IMR-90 (cell line): ENCODE results near the gene SYCP3. TPM values are rescaled to one million over a fixed set of nuclear protein-coding genes. Genes with fewer than 3 reads are reported as not detected.

Experiments used
- ATAC-seq: fragments of 200-7000 bp; cut with Tn5 transposase; 2 replicates; pipeline ENCODE4 v1.9.1; 2020; ENCODE audit warnings: low read depth, mild to moderate bottlenecking, moderate library complexity
- BruUV-seq: library from RNA; stranded (reverse); fragments of 400-500 nt; replicated peaks from 2 replicates; lab custom pipeline; 2021; lab: Mats Ljungman, UMichigan
- CTCF ChIA-PET: fragments of 300-600 bp; formaldehyde crosslinking; extraction: SDS; loops from one replicate; lab custom pipeline; 2021; ENCODE audit warnings: antibody characterized with exemption; lab: Yijun Ruan, JAX
- POLR2A ChIA-PET: fragments of 300-600 bp; sonication (Branson Sonifier 250); formaldehyde crosslinking; loops from one replicate; lab custom pipeline; 2022; ENCODE audit warnings: antibody characterized with exemption; ENCODE audit not compliant: unreplicated experiment; lab: Charles Lee
- DNase-seq: peaks from one replicate; pipeline ENCODE4 v3.0.0; 2013
- H2AFZ ChIP-seq: replicated peaks from 2 replicates; pipeline ENCODE3; 2013; ENCODE audit warnings: low read length, mild to moderate bottlenecking; ENCODE audit not compliant: poor library complexity
- H2AK5ac ChIP-seq: 2 replicates; pipeline ENCODE4 v1.6.1; 2013; ENCODE audit warnings: low read depth, low read length, inconsistent platforms
- H2AK9ac ChIP-seq: replicated peaks from 2 replicates; pipeline ENCODE3; 2013; ENCODE audit warnings: mild to moderate bottlenecking, low read depth, low read length, moderate library complexity; ENCODE audit not compliant: poor library complexity
- H2BK120ac ChIP-seq: 2 replicates; pipeline ENCODE4 v1.6.1; 2013; ENCODE audit warnings: low read depth, low read length, inconsistent platforms
- H2BK15ac ChIP-seq: 3 replicates; pipeline ENCODE4 v1.6.1; 2013; ENCODE audit warnings: low read depth, low read length, inconsistent platforms
- H2BK20ac ChIP-seq: 2 replicates; pipeline ENCODE4 v1.6.1; 2013; ENCODE audit warnings: low read depth, mild to moderate bottlenecking, inconsistent platforms, low read length, moderate library complexity
- H2BK5ac ChIP-seq: 2 replicates; pipeline ENCODE4 v1.6.1; 2013; ENCODE audit warnings: mild to moderate bottlenecking, low read depth, low read length, inconsistent platforms; ENCODE audit not compliant: poor library complexity, severe bottlenecking
- H3K14ac ChIP-seq: replicated peaks from 2 replicates; pipeline ENCODE4 v1.6.1; 2013; ENCODE audit warnings: low read depth, low read length, inconsistent platforms
- H3K18ac ChIP-seq: 2 replicates; pipeline ENCODE4 v1.6.1; 2013; ENCODE audit warnings: low read depth, low read length, control low read depth
- H3K23ac ChIP-seq: 2 replicates; pipeline ENCODE4 v1.6.1; 2013; ENCODE audit warnings: low read depth, low read length, inconsistent platforms
- H3K27ac ChIP-seq: 2 replicates; pipeline ENCODE4 v1.5.1; 2013; ENCODE audit warnings: mild to moderate bottlenecking, control low read depth, low read length; ENCODE audit not compliant: insufficient read depth
- H3K27me3 ChIP-seq: 2 replicates; pipeline ENCODE4 v1.6.1; 2013; ENCODE audit warnings: low read length; ENCODE audit not compliant: control insufficient read depth, insufficient read depth
- H3K36me3 ChIP-seq: 2 replicates; pipeline ENCODE4 v1.6.1; 2013; ENCODE audit warnings: low read length, mixed read lengths; ENCODE audit not compliant: control insufficient read depth, insufficient read depth
- H3K4ac ChIP-seq: 2 replicates; pipeline ENCODE4 v1.6.1; 2013; ENCODE audit warnings: low read depth, low read length, inconsistent platforms
- H3K4me1 ChIP-seq: 2 replicates; pipeline ENCODE4 v1.6.1; 2013; ENCODE audit warnings: low read length, mixed read lengths; ENCODE audit not compliant: control insufficient read depth, insufficient read depth
- H3K4me2 ChIP-seq: 2 replicates; pipeline ENCODE4 v1.6.1; 2013; ENCODE audit warnings: low read depth, mild to moderate bottlenecking, control low read depth, low read length, moderate library complexity
- H3K4me3 ChIP-seq: 2 replicates; pipeline ENCODE4 v1.5.1; 2013; ENCODE audit warnings: low read depth, mild to moderate bottlenecking, control low read depth, low read length, moderate library complexity; ENCODE audit not compliant: insufficient read depth
- H3K56ac ChIP-seq: 2 replicates; pipeline ENCODE4 v1.6.1; 2013; ENCODE audit warnings: low read length, inconsistent platforms; ENCODE audit not compliant: insufficient read depth; ENCODE audit errors: extremely low read depth
- H3K79me1 ChIP-seq, 2 experiments: 2 replicates each; pipeline ENCODE4 v1.6.1; 2013; ENCODE audit warnings: low read length in 2 of 2, inconsistent platforms in 1 of 2, low read depth in 1 of 2
- H3K9ac ChIP-seq: 2 replicates; pipeline ENCODE4 v1.6.1; 2013; ENCODE audit warnings: low read depth, low read length, control low read depth
- H3K9me1 ChIP-seq: 2 replicates; pipeline ENCODE4 v1.6.1; 2013; ENCODE audit warnings: low read length, inconsistent platforms; ENCODE audit not compliant: insufficient read depth
- H3K9me3 ChIP-seq: 2 replicates; pipeline ENCODE4 v1.6.1; 2013; ENCODE audit warnings: low read length; ENCODE audit not compliant: control insufficient read depth, insufficient read depth
- H4K20me1 ChIP-seq: 2 replicates; pipeline ENCODE4 v1.6.1; 2013; ENCODE audit warnings: low read length, inconsistent platforms; ENCODE audit not compliant: insufficient read depth
- H4K5ac ChIP-seq: 2 replicates; pipeline ENCODE4 v1.6.1; 2013; ENCODE audit warnings: mild to moderate bottlenecking, low read depth, low read length, control low read depth
- H4K8ac ChIP-seq, 2 experiments: 2 replicates each; pipeline ENCODE4 v1.6.1; 2013; ENCODE audit warnings: low read depth in 2 of 2, low read length in 2 of 2, control low read depth in 1 of 2, inconsistent platforms in 1 of 2
- H4K91ac ChIP-seq: 2 replicates; pipeline ENCODE4 v1.6.1; 2013; ENCODE audit warnings: low read depth, low read length, inconsistent platforms; ENCODE audit not compliant: insufficient read depth
- CHD1 ChIP-seq: IDR thresholded peaks from 2 replicates; pipeline ENCODE4 v1.6.1; 2012; ENCODE audit warnings: low read depth, low read length, improper control_type of control experiment
- WGBS, 2 experiments: methylation state at CpG; one replicate each; pipeline versions ENCODE4 v1.1.5 to v1.1.7; 2013; ENCODE audit warnings: missing lambda C conversion rate in 2 of 2; ENCODE audit not compliant: insufficient read length in 1 of 2; ENCODE audit errors: extremely low coverage in 2 of 2; 5-methylcytosine and 5-hydroxymethylcytosine counted together
- dilution Hi-C: fragments of 300-500 bp; cut with HindIII; formaldehyde crosslinking; loops from one replicate; pipeline ENCODE4 v1.14.3; 2018; ENCODE audit warnings: low sequenced_read_pairs; ENCODE audit not compliant: unreplicated experiment
- in situ Hi-C: fragments of 300-500 bp; cut with MboI; formaldehyde crosslinking; loops from 3 replicates; pipeline ENCODE4 v1.14.3; 2019; ENCODE audit warnings: low sequenced_read_pairs, inconsistent platforms, mixed read lengths
- intact Hi-C: fragments of 100-400 bp; cut with micrococcal nuclease; formaldehyde crosslinking; loops from 2 replicates; pipeline ENCODE4 v1.10.0; 2022
- polyA plus RNA-seq, 3 experiments: library from polyadenylated mRNA; depleted of rRNA; stranded (reverse); fragments of >200 nt; gene quantifications; 2 replicates each; pipeline ENCODE4 v1.2.3, GENCODE V29; 2012; ENCODE audit warnings: low replicate concordance in 1 of 3
- total RNA-seq: library from RNA; depleted of rRNA; stranded (reverse); fragments of >200 nt; gene quantifications from 2 replicates; pipeline ENCODE4 v1.2.3, GENCODE V29; 2012
- TF ChIP-seq, protein P1 (sequence below): conservative IDR thresholded peaks from 2 replicates; pipeline ENCODE4 v1.5.1; 2012; ENCODE audit warnings: mild to moderate bottlenecking, low read depth, low read length, improper control_type of control experiment

The SYCP3 gene
- total and polyA plus RNA-seq, 2 of the 4 experiments (the other 2 are of a cell fraction) = 0.07 TPM; not detected in 1

DNA sequence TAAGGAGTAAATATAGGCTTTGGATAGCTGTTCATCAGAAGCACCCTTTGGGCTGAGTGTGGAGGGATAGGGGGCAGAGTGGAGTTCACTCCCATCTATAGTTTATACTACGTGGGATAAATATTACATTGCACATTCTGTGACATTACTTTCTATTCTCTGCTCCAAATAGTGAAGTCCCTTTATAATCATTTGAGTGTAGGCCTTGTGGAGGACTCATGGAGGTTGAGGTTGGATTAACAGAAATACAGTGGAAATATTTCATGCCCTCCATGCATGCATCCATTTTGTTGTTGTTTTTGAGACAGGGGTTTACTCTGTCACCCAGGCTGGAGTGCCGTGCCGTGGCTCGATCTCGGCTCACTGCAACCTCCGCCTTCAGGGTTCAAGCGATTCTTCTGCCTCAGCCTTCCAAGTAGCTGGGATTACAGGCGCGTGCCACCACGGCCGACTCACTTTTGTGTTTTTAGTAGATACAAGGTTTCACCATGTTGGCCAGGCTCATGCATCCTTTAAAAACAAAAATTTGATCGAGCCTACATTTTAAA is 40.4 kb downstream of the SYCP3 start:
- Histone ChIP-seq H3K4ac (0 out of 2 replicates have a peak overlapping the region, but pooled peaks have one; percentile 7), H3K79me1 (peaks cover 9 to 16% of the 10 kb centered on the region in 2 experiments; a peak in 2 of 4 replicates), H4K5ac (no peak overlapping the region), H2BK20ac (no peak overlapping the region), H3K36me3 (no peaks in the 10 kb centered on the region), H3K18ac (no peak overlapping the region), H2AK5ac (no peak overlapping the region), H2BK15ac (no peak overlapping the region), H3K27ac (no peak overlapping the region), H3K4me1 (peaks cover 7% of the 10 kb centered on the region), H2AK9ac (no peak overlapping the region), H2BK120ac (no peak overlapping the region), H3K27me3 (no peaks in the 10 kb centered on the region), H3K14ac (no peak overlapping the region), H4K91ac (no peak overlapping the region), H3K23ac (no peak overlapping the region), H3K56ac (no peak overlapping the region), H4K20me1 (no peaks in the 10 kb centered on the region), H3K9me1 (no peaks in the 10 kb centered on the region), H2BK5ac (no peak overlapping the region), H3K4me2 (peak overlapping the region; percentile 99), H3K9ac (0 out of 2 replicates have a peak overlapping the region, but pooled peaks have one; percentile 87), H4K8ac (no peak overlapping the region), H2AFZ (no peak overlapping the region), H3K4me3 (peak overlapping the region; percentile 99), H3K9me3 (peaks cover under 1% of the 10 kb centered on the region)
- no TSS peak for BruUV-seq
- dilution Hi-C loops (no loop called here), intact Hi-C loops (no loop called here), in situ Hi-C loops (no loop called here)
- ChIA-PET CTCF (interaction anchor here (0.6 to 1.1 kb wide), 2 partner anchors 8 to 30 kb away, joined by 3 to 4 read pairs; no protein-coding TSS in a partner anchor), POLR2A (interaction anchor here (0.6 kb wide), 1 partner anchor 524 kb away, joined by 3 read pairs; no protein-coding TSS in a partner anchor)
- TF ChIP-seq CHD1 = no peak
- TF ChIP-seq, protein P1, sequence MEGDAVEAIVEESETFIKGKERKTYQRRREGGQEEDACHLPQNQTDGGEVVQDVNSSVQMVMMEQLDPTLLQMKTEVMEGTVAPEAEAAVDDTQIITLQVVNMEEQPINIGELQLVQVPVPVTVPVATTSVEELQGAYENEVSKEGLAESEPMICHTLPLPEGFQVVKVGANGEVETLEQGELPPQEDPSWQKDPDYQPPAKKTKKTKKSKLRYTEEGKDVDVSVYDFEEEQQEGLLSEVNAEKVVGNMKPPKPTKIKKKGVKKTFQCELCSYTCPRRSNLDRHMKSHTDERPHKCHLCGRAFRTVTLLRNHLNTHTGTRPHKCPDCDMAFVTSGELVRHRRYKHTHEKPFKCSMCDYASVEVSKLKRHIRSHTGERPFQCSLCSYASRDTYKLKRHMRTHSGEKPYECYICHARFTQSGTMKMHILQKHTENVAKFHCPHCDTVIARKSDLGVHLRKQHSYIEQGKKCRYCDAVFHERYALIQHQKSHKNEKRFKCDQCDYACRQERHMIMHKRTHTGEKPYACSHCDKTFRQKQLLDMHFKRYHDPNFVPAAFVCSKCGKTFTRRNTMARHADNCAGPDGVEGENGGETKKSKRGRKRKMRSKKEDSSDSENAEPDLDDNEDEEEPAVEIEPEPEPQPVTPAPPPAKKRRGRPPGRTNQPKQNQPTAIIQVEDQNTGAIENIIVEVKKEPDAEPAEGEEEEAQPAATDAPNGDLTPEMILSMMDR = 0 out of 2 replicates have a peak, but pooled peaks have one; percentile 13
- no CpG with 5 or more reads among the region's 12 CpGs for WGBS, 2 experiments
- ATAC-seq (peak; percentile 19), DNase-seq (peak; percentile 12)
